ENCODE data around the gene FAM83G. TPM values are rescaled to one million over a fixed set of nuclear protein-coding genes. Genes with fewer than 3 reads are reported as not detected.

Gene FAM83G
- total and polyA plus RNA-seq, 2 donors (not counting 3 experiments of a cell fraction or from before 2014, with no cell fraction given) = 7.0 to 10.9 TPM

DNA sequence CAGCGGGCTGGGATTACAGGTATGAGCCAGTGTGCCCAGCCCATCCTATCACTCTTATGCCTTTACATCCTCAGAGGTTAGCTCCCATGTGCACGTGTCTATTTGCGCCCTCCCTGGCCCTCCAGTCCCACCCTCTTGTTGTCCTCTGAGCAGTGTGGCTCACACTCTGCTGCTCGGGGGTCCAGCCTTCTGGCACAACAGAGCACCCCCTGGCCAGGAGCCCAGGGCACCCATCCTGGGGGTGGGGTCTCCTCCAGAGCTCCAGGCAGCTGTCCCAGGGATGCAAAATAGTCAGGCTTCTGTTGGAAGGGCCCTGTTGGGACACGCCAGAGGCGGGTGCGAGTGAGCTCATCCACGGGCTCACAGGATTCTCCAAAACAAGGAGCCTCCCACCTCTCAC, 11.7 kb upstream of the FAM83G start:
- CTCF ChIA-PET = interaction anchor here (2.0 kb wide), 1 partner anchor 55 kb away, joined by 8 read pairs; no protein-coding TSS in a partner anchor

More for the DNA sequence above, 11.7 kb upstream of the FAM83G start:
- H4K20me1 ChIP-seq (replicated peaks; ENCODE audit: control insufficient read depth, extremely low read depth, insufficient read depth, low read length) = no peaks in the 10 kb centered on the region
- POLR2A ChIA-PET = no interaction called here
- no peaks in the 10 kb centered on the region for H3K79me2 ChIP-seq (ENCODE audit: control insufficient read depth, insufficient read depth, low read length)
- intact Hi-C loops (cut with micrococcal nuclease) = no loop called here
- dilution Hi-C loops (cut with MboI; ENCODE audit: extremely low pct_ligation_motif_present, low sequenced_read_pairs) = no loop called here
- BruUV-seq (replicated peaks) = no TSS peak
- no peak overlapping the region for H3K27ac ChIP-seq (ENCODE audit: insufficient read depth, low read depth, low read length)
- no peaks in the 10 kb centered on the region for H3K9me3 ChIP-seq (replicated peaks; ENCODE audit: control insufficient read depth, insufficient read depth, low read length)
- no peak overlapping the region for H3K9ac ChIP-seq (replicated peaks; ENCODE audit: extremely low read depth, insufficient read depth, low read length)
- FAIRE-seq = no peak
- DNase-seq (ENCODE audit: low read depth, low spot score) = no peak
- H2AFZ ChIP-seq (ENCODE audit: low read depth, low read length) = no peak overlapping the region
- H3K9me1 ChIP-seq (replicated peaks; ENCODE audit: control insufficient read depth, extremely low read depth, insufficient read depth, low read length) = no peaks in the 10 kb centered on the region
- no peak for TF ChIP-seq CTCF (IDR thresholded peaks at IDR 0.05; ENCODE audit: extremely low read depth in 1 of 2, insufficient read depth in 1 of 2, low read depth in 1 of 2, low read length in 2 of 2)
- no peak for TF ChIP-seq MAX (IDR thresholded peaks at IDR 0.05; ENCODE audit: insufficient read depth, insufficient read length)
- TF ChIP-seq MYC (IDR thresholded peaks at IDR 0.05; ENCODE audit: low read depth, low read length) = no peak
- no peaks in the 10 kb centered on the region for H3K36me3 ChIP-seq (ENCODE audit: control insufficient read depth in 2 of 2, extremely low read depth in 1 of 2, insufficient read depth in 2 of 2, low read length in 2 of 2)
- H3K4me3 ChIP-seq (replicated peaks in 1 of 3; ENCODE audit: insufficient read depth in 1 of 3, low read depth in 1 of 3, low read length in 3 of 3) = no peak overlapping the region
- no peaks in the 10 kb centered on the region for H3K4me1 ChIP-seq (ENCODE audit: control insufficient read depth, extremely low read depth, insufficient read depth, low read length)
- H3K4me2 ChIP-seq (ENCODE audit: insufficient read depth, low read length) = no peak overlapping the region
- no peaks in the 10 kb centered on the region for H3K27me3 ChIP-seq (ENCODE audit: control insufficient read depth in 2 of 2, insufficient read depth in 2 of 2, low read length in 2 of 2)

Data from endothelial cell of umbilical vein (primary cell).